Measurements from ENCODE around the gene TTI1. TPM values are rescaled to one million over a fixed set of nuclear protein-coding genes. Genes with fewer than 3 reads are reported as not detected.
"Not testable (repeated sequence)": the region's sequence is repeated elsewhere in the genome, so short reads cannot be mapped to it uniquely, and the experiment has no call there.

TTI1 gene
- total RNA-seq, 1 experiment from 2014 or later, result 25.7 TPM

DNA sequence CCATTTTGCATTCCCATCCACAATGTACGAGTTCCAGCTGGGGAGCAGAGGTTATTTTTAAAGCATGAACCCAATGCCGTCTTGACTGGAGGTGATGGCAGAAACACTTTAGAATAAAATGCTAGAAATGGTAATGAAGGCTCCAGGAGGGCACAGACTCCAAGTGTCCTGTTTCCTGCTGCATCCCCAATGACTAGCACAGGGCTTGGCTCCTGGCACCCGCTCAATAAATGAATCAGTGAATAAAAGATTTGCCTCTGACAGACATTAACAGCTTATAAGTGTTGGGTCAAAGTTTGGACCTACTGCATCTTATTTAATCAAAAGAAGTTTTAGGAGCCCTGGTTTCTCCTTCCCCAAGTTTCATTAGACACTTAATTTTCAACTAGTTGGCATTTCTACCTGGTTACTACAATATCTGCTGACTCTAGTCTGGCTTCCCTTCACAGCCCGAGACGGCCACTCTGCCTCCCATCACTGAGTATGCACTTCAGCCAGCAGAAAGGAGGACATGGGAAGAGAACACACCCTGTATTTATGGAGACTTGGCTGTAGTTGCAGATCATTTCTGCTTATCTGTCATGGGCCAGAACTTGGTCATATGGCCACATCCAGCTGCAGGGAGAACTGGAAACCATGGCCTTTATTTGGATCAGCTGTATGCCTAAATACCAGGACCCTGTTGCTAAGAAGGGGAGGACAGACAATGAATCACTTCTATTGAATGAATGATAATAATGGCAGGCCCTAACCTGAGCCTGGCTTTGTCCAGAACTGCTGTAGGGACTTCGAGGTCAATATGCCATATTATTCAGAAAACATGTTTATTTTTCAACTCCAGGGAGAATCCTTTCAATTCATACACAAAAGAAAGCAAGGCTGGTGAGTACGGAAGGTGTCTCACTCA lies 63.1 kb downstream of the TTI1 start:
- DNase-seq (ENCODE audit: low spot score), result no peak

DNA sequence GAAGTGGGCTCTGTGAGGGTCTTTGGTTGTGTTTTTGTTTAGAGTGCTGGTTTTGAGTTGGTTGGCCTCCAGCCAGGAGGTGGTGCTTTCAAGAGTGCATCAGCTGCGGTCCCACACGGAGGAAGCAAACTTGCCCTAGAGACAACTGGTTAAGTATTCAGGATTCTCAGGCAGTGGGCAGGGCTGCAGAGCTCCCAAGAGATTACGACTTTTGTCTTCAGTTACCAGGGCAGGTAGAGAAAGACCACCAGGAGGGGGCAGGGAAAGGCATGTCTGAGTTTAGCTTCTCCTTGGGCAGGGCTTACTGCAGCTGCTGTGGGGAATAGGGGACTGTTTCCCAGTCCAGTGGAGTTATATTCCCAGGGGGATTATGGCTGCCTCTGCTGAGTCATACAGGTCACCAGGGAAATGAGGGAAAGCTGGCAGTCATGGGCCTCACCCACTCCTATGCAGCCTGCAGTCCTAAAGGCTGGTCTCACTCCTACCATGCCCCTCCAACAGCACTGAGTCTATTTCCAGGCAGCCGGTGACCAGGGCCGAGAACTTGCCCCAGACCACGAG lies 64.3 kb downstream of the TTI1 start:
- DNase-seq (ENCODE audit: low spot score), result peak; percentile 22

DNA sequence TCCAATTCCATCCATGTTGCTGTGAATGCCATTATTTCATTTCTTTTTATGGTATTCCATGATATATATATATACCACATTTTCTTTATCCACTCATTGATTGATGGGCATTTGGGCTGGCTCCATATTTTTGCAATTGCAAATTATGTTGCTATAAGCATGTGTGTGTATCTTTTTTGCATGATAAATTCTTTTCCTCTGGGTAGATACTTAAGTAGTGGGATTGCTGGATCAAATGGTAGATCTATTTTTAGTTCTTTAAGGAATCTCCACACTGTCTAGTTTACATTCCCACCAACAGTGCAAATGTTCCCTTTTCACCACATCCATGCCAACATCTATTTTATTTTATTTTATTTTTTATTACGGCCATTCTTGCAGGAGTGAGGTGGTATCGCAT lies 69.8 kb downstream of the TTI1 start:
- not testable (repeated sequence) for DNase-seq (ENCODE audit: low spot score)

DNA sequence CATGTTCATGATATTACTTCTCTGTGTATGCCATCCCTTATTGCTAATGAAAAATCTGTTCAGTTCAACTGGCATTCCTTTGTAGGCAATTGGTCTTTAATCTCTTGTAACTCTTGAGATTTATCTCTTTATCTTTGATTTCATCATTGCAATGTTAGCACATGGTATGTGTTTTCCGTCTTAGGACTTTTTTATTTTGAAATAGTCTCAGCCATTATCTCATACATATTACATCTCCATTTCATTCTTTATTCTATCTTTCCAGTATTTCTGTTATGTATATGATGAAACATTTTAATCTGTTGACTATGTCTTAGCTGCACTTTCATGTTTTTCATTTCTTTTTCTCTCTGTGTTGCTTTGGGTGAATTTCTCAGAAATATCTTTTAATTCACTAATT lies 72.2 kb downstream of the TTI1 start:
- no peak for DNase-seq (ENCODE audit: low spot score)

DNA sequence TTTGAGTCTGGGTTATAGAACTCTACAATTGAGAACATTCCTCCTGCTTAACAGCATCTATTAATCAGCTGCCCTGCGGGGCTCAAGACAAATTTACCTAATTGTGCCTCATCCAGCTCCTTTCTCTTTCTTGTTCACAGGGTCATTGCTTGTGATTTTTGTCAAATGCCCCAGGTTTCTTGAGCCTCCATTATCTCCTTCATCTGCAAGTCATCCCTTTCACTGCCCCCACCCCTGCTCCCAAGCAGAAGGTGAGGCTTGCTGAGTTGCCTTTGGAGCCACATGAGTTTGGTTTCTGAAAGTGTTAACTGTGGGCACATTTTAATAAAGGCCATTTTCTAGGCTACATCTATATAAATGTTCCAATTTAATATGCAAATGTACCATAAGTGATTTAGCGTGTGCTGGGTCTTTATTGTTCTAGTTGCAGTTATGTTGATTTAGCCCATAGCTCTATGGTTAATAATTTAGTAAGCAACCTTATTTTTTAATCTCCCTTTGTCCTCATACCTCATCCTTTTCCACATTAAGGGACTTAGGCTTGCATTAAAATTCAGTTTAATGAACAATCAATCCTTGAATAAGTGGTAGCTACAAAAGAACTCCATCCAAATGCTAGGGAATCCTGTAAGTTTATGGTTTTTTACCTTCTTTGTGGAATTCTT lies 74.3 kb downstream of the TTI1 start:
- no peak for DNase-seq (ENCODE audit: low spot score)

- no peak for DNase-seq (ENCODE audit: low spot score)
Measured at GRCh38 chr20:37956107-37956585, 77.1 kb downstream of the TTI1 start.

DNA sequence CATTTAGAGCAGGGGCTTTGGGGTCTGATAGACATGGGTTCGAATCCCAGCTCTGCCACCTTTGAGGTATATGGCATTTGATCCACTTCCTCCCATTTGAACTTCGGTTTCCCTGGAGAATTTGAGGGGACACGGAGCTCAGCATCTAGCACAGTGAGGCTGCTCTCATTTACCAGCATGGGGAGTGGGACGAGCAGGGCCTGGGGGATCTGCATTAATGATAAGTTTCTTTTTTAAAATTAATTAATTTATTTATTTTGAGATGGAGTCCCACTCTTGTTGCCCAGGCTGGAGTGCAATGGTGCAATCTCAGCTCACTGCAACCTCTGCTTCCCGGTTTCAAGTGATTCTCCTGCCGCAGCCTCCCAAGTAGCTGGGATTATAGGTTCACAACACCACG lies 77.7 kb downstream of the TTI1 start:
- DNase-seq (ENCODE audit: low spot score), result no peak

GRCh38 chr20:37954626-37955025 lies 78.6 kb downstream of the TTI1 start:
- DNase-seq (ENCODE audit: low spot score), result no peak

- DNase-seq (ENCODE audit: low spot score), result no peak
Measured at GRCh38 chr20:37954190-37954589, 79.1 kb downstream of the TTI1 start.

- no peak for DNase-seq (ENCODE audit: low spot score)
Measured at GRCh38 chr20:37948956-37949355, 84.3 kb downstream of the TTI1 start.

GRCh38 chr20:37947943-37948342 lies 85.3 kb downstream of the TTI1 start:
- DNase-seq (ENCODE audit: low spot score), result no peak

DNA sequence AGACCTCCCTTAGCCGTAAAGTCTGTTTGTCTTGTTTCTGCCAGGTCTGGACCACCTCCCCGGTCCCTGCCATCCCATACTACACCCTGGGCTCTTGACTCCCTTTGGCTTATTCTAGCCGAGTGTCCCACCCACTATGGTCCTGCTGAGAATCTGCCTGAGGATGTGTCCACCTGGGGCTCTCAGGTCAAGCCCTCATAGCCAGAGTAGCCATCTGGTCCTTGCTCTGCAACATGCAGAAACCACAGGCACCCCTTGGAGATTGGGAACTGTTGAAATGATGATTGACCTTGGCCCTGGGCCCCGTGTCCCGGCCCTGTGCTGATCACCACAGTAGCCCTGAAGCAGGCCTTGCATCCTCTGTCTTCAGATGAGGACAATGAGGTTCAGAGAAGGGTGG lies 86.3 kb downstream of the TTI1 start:
- no peak for DNase-seq (ENCODE audit: low spot score)

- no peak for DNase-seq (ENCODE audit: low spot score)
Measured at GRCh38 chr20:37945091-37945547, 88.1 kb downstream of the TTI1 start.

GRCh38 chr20:37944456-37944981 lies 88.7 kb downstream of the TTI1 start:
- no peak for DNase-seq (ENCODE audit: low spot score)

GRCh38 chr20:37943501-37944455 lies 89.5 kb downstream of the TTI1 start:
- no peak for DNase-seq (ENCODE audit: low spot score)

GRCh38 chr20:37943033-37943432 lies 90.2 kb downstream of the TTI1 start:
- DNase-seq (ENCODE audit: low spot score), result no peak

DNA sequence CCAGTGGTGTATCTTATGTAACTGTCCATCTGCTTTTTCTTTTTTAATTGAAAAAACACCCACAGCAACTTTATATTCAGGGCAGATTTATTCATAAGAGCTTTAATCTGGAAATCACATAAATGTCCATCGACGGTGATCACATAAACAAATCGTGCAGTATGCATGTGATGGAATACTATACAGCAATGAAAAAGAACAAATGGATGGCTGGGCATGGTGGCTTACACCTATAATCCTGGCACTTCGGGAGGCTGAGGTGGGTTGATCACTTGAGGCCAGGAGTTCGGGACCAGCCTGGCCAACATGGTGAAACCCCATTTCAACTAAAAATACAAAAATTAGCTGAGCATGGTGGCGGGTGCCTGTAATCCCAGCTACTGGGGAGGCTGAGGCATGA lies 91.3 kb downstream of the TTI1 start:
- no peak for DNase-seq (ENCODE audit: low spot score)

DNA sequence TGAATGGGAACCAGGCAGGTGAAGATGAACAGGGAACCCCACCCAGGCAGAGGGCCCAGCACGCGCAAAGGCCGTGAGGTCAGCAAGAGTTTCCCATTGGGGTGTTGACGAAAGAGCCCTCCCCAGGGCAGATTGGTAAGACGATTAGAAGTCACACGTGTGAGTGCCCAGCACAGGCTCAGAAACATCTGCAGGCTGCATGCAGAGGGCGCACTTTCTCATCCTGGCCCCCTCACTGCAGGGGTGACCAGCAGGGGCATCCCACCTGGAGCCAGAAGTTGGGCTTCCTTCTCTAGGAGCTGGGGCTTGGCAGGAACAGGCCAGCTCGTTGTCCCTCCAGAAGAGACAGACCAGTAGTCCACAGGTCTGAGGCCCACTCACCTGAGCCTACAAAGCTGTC lies 91.9 kb downstream of the TTI1 start:
- no peak for DNase-seq (ENCODE audit: low spot score)

- no peak for DNase-seq (ENCODE audit: low spot score)
Measured at GRCh38 chr20:37940858-37941257, 92.4 kb downstream of the TTI1 start.

DNA sequence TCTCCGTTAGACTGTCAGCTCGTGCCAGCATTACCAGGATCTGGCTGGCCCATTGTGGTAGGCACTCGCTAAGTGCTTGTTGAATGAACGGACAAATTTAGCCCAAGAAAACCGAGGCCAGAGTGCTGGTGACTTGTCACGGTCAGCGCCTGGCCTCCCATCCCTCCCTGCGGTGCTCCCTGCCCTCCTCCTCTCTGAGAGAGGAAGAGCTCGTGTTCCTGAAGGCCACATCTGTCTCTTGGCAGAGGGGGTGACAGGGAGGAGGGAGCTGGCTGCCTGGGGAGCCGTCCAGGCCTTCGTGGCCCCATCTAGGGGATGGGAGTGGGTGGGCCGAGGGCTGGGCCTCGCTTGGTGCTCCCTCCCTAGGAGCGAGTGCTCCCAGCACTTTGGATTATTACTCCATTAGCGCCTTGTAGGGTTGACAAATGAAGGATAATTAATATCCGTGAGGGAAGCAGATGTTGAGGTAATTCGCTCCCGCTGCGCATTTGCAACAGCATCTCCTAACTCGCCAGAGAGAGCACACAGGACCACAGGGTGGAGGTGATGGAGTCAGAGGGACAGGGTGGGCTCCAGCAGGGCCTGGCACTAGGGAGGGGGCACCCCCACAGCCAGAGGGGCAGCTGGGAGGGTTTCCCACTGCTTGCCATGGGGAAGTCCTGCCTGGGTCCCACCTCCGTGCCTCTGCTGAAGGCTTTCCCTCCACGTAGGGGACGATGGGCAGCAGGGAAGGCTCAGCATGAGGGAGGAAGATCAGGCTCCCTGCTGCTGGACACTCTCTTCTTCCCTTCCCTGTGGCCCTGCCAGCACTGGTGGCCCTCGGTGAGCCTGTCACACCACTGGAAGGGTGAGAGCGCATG lies 93.3 kb downstream of the TTI1 start:
- no peak for DNase-seq (ENCODE audit: low spot score)
